Measurements from ENCODE around the gene GRIP1. TPM values are rescaled to one million over a fixed set of nuclear protein-coding genes. Genes with fewer than 3 reads are reported as not detected.

The GRIP1 gene
- total and polyA plus RNA-seq, 2 experiments from 2014 or later: 7.7 TPM

DNA sequence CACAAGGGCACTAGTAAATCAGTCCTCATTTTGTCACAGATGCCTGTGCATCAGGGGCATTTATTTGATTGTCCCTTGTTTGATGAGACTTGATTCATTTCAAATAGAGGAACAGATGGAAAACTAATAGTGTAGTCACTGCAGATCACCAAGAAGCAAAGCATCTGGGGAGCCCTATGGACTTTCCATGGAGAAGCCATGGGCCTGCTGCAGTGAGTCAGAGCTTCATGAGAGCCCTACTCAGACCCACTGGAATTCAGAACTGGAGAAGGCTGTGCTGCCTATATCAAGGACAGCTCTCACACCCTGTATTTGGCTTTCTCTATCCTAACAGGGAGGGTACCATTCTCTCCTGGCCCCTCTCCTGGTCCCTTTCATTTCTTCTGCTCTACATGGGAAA lies 126.2 kb downstream of the GRIP1 start:
- no peaks in the 10 kb centered on the region for H3K36me3 ChIP-seq (replicated peaks; ENCODE audit: insufficient read depth, low read depth)
- no peaks in the 10 kb centered on the region for H3K9me3 ChIP-seq (ENCODE audit: low read depth)
- no peak overlapping the region for H3K4me2 ChIP-seq
- H3K27ac ChIP-seq: no peak overlapping the region
- H3K27me3 ChIP-seq: no peaks in the 10 kb centered on the region
- TF ChIP-seq, protein P1, sequence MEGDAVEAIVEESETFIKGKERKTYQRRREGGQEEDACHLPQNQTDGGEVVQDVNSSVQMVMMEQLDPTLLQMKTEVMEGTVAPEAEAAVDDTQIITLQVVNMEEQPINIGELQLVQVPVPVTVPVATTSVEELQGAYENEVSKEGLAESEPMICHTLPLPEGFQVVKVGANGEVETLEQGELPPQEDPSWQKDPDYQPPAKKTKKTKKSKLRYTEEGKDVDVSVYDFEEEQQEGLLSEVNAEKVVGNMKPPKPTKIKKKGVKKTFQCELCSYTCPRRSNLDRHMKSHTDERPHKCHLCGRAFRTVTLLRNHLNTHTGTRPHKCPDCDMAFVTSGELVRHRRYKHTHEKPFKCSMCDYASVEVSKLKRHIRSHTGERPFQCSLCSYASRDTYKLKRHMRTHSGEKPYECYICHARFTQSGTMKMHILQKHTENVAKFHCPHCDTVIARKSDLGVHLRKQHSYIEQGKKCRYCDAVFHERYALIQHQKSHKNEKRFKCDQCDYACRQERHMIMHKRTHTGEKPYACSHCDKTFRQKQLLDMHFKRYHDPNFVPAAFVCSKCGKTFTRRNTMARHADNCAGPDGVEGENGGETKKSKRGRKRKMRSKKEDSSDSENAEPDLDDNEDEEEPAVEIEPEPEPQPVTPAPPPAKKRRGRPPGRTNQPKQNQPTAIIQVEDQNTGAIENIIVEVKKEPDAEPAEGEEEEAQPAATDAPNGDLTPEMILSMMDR (IDR thresholded peaks at IDR 0.05; ENCODE audit: poor library complexity): no peak
- TF ChIP-seq EZH2 (IDR thresholded peaks at IDR 0.05; ENCODE audit: borderline replicate concordance) (no peak), EZH2phosphoT487 (IDR thresholded peaks at IDR 0.05; ENCODE audit: low read depth, severe bottlenecking, unreplicated experiment) (no peak)
- no peak for DNase-seq (ENCODE audit: low spot score)
- no peaks in the 10 kb centered on the region for H3K4me1 ChIP-seq (ENCODE audit: insufficient read depth)
- no peak overlapping the region for H2AFZ ChIP-seq
- H3K4me3 ChIP-seq: no peak overlapping the region
- no peaks in the 10 kb centered on the region for H3K9me2 ChIP-seq (replicated peaks; ENCODE audit: insufficient read depth)
- no peaks in the 10 kb centered on the region for H3K79me2 ChIP-seq
- no peaks in the 10 kb centered on the region for H4K20me1 ChIP-seq (ENCODE audit: insufficient read depth, poor library complexity, severe bottlenecking)

DNA sequence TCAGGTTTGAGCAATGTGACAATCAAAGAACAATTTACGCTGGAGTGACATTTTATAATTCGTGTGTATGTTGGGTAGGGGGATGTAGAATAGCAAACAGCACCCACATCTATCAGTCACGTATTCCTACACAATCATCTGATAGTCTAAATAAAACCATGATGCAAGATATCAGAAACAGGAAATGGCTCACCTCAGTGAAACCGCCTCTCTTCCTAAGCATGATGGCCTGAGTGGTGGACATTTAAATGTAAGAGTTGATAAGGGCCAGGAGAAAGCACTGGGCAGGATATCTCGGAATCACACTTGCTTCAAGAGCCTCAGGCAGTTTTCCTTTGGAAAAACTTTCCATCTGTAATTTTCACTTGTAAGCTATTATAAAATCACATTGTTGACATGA lies 128.2 kb downstream of the GRIP1 start:
- Histone ChIP-seq H2AFZ (no peak overlapping the region), H3K36me3 (replicated peaks; ENCODE audit: insufficient read depth, low read depth) (no peaks in the 10 kb centered on the region), H3K79me2 (no peaks in the 10 kb centered on the region), H3K4me3 (no peak overlapping the region), H3K9me2 (replicated peaks; ENCODE audit: insufficient read depth) (no peaks in the 10 kb centered on the region), H3K9me3 (ENCODE audit: low read depth) (no peaks in the 10 kb centered on the region), H3K27me3 (no peaks in the 10 kb centered on the region), H3K27ac (no peak overlapping the region), H4K20me1 (ENCODE audit: insufficient read depth, poor library complexity, severe bottlenecking) (no peaks in the 10 kb centered on the region), H3K4me2 (no peak overlapping the region), H3K4me1 (ENCODE audit: insufficient read depth) (no peaks in the 10 kb centered on the region)
- TF ChIP-seq EZH2 (IDR thresholded peaks at IDR 0.05; ENCODE audit: borderline replicate concordance) (no peak), EZH2phosphoT487 (IDR thresholded peaks at IDR 0.05; ENCODE audit: low read depth, severe bottlenecking, unreplicated experiment) (no peak)
- TF ChIP-seq, protein P1 (IDR thresholded peaks at IDR 0.05; ENCODE audit: poor library complexity): no peak
- WGBS (ENCODE audit: low lambda C conversion rate, missing lambda C conversion rate): 85% methylated on average over 5 of the region's 5 CpGs
- no peak for DNase-seq (ENCODE audit: low spot score)

DNA sequence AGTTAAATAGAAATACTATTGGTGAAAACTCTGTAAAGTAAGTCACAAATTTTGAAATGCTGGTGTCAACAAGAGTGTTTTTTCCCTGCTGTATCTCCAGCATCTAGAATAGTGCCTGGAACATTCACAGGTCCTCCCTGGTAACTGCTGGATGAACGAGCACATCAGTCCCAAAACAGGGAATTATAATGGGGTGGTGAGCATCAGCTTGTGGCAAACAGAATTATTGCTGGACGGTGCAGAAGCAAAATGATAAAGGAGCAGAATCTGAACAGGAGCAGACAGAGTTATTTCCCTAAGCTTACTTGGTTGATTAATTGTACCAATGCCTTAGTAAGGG lies 129.9 kb downstream of the GRIP1 start:
- H3K79me2 ChIP-seq: no peaks in the 10 kb centered on the region
- no peaks in the 10 kb centered on the region for H3K9me3 ChIP-seq (ENCODE audit: low read depth)
- no peak overlapping the region for H3K4me2 ChIP-seq
- no peaks in the 10 kb centered on the region for H4K20me1 ChIP-seq (ENCODE audit: insufficient read depth, poor library complexity, severe bottlenecking)
- no peak for TF ChIP-seq EZH2phosphoT487 (IDR thresholded peaks at IDR 0.05; ENCODE audit: low read depth, severe bottlenecking, unreplicated experiment)
- TF ChIP-seq, protein P1 (IDR thresholded peaks at IDR 0.05; ENCODE audit: poor library complexity): no peak
- TF ChIP-seq EZH2 (IDR thresholded peaks at IDR 0.05; ENCODE audit: borderline replicate concordance): no peak
- no peaks in the 10 kb centered on the region for H3K27me3 ChIP-seq
- no peaks in the 10 kb centered on the region for H3K4me1 ChIP-seq (ENCODE audit: insufficient read depth)
- no peak overlapping the region for H3K4me3 ChIP-seq
- no peak overlapping the region for H3K27ac ChIP-seq
- H3K36me3 ChIP-seq (replicated peaks; ENCODE audit: insufficient read depth, low read depth): no peaks in the 10 kb centered on the region
- no peak overlapping the region for H2AFZ ChIP-seq
- no peak for DNase-seq (ENCODE audit: low spot score)
- no peaks in the 10 kb centered on the region for H3K9me2 ChIP-seq (replicated peaks; ENCODE audit: insufficient read depth)
- 77% methylated on average over 2 of the region's 2 CpGs for WGBS (ENCODE audit: low lambda C conversion rate, missing lambda C conversion rate)

Measured in hepatocyte (in vitro differentiated cells).